Spleen (tissue), 11 donors: Measurements from ENCODE around the gene ZMIZ1. TPM values are rescaled to one million over a fixed set of nuclear protein-coding genes. Genes with fewer than 3 reads are reported as not detected.

Source experiments
- DNase-seq: peaks from one replicate; pipeline ENCODE4 v3.0.0-alpha.2; 2020
- H3K27ac ChIP-seq, 8 donors: fragments of 200-600 bp; sonication (generic) in 7 of 8; 1 replicate in 4 of 8; 2 replicates in 4 of 8; pipeline versions ENCODE4 v1.5.0 to v1.8.0; 2016 to 2021; ENCODE audit warnings: inconsistent platforms in 4 of 8, mild to moderate bottlenecking in 4 of 8, moderate library complexity in 1 of 8
- H3K27me3 ChIP-seq, 7 donors: fragments of 200-600 bp; sonication (generic) in 6 of 7; replicated peaks in 1 of 7; 1 replicate in 4 of 7; 2 replicates in 3 of 7; pipeline versions ENCODE4 v1.5.0 to v1.8.0; 2016 to 2021; ENCODE audit warnings: inconsistent platforms in 3 of 7, mild to moderate bottlenecking in 1 of 7
- H3K36me3 ChIP-seq, 6 donors: fragments of 200-600 bp; sonication (generic) in 5 of 6; 1 replicate in 4 of 6; 2 replicates in 2 of 6; pipeline versions ENCODE4 v1.5.0 to v1.8.0; 2016 to 2021; ENCODE audit warnings: inconsistent platforms in 2 of 6
- H3K4me1 ChIP-seq, 6 donors: fragments of 200-600 bp; sonication (generic) in 5 of 6; 1 replicate in 3 of 6; 2 replicates in 3 of 6; pipeline versions ENCODE4 v1.5.0 to v1.8.0; 2016 to 2021; ENCODE audit warnings: inconsistent platforms in 3 of 6
- H3K4me3 ChIP-seq, 8 donors: fragments of 200-600 bp; sonication (generic) in 7 of 8; 1 replicate in 4 of 8; 2 replicates in 4 of 8; pipeline versions ENCODE4 v1.5.0 to v1.8.0; 2016 to 2021; ENCODE audit warnings: inconsistent platforms in 4 of 8, mild to moderate bottlenecking in 4 of 8, moderate library complexity in 2 of 8
- H3K9me3 ChIP-seq, 8 donors: fragments of 200-600 bp; sonication (generic) in 7 of 8; 1 replicate in 4 of 8; 2 replicates in 4 of 8; pipeline versions ENCODE4 v1.5.0 to v1.8.0; 2016 to 2021; ENCODE audit warnings: inconsistent platforms in 4 of 8
- CTCF ChIP-seq, 11 experiments: fragments of 200-600 bp in 7 of 11; fragments of 450-650 bp in 4 of 11; sonication (generic) in 4 of 11; IDR thresholded peaks in 8 of 11; conservative IDR thresholded peaks in 3 of 11; 1 replicate in 7 of 11; 2 replicates in 4 of 11; pipeline versions ENCODE4 v1.4.0 to v1.8.0; 2016 to 2021; ENCODE audit warnings: antibody characterized with exemption in 11 of 11, inconsistent platforms in 4 of 11, mild to moderate bottlenecking in 1 of 11
- POLR2A ChIP-seq, 3 donors: fragments of 450-650 bp; IDR thresholded peaks; one replicate each; pipeline ENCODE4 v1.5.1; 2017; ENCODE audit warnings: antibody characterized with exemption in 3 of 3, mild to moderate bottlenecking in 1 of 3
- POLR2AphosphoS5 ChIP-seq, 3 donors: sonication (generic); formaldehyde crosslinking; IDR thresholded peaks; one replicate each; pipeline ENCODE4 v1.5.1; 2017; ENCODE audit warnings: antibody characterized with exemption in 3 of 3
- WGBS, 5 donors: extraction: QIAGEN DNeasy Blood & Tissue Kit in 3 of 5; methylation state at CpG; one replicate each; pipeline versions ENCODE4 v1.1.5 to v1.1.7; 2013 to 2018; 5-methylcytosine and 5-hydroxymethylcytosine counted together
- intact Hi-C: fragments of 100-400 bp; cut with DNase I; formaldehyde crosslinking; loops from one replicate; pipeline ENCODE4 v1.15.0; 2023; ENCODE audit warnings: low total_unique reads
- polyA plus RNA-seq, 3 donors: library from polyadenylated mRNA; stranded (reverse); fragments of 200-250 nt; gene quantifications; one replicate each; pipeline ENCODE4 v1.2.1, GENCODE V29; 2013
- total RNA-seq, 7 donors: library from RNA; depleted of rRNA in 3 of 7; stranded (reverse); fragments of >200 nt in 3 of 7; fragmentation: NEBNext Ultra II Directional in 4 of 7; extraction: Animal tissue kit (Norgen Biotek cat#: 25700) in 4 of 7; gene quantifications; one replicate each; pipeline versions ENCODE4 v1.1.0 to v1.2.1, GENCODE V29; 2016 to 2021
- donor health status: healthy with polysubstance abuse.
- donor health status: DM: no; HTN: no; CAD: no; lungs with moderate emphysema.
- donor health status: DM: no; HTN: no; CAD: no.
- donor health status: Bipolar disorder and iron deficiency.
- donor health status: healthy.
- donor health status: DM: no; HTN: no; CAD: no.
- donor health status: DM: yes; HTN: yes; CAD: no.

ZMIZ1 gene
- total and polyA plus RNA-seq, 10 donors: 10.7 to 210 (median 125) TPM

GRCh38 chr10:79258894-79259293 is 190.1 kb downstream of the ZMIZ1 start:
- intact Hi-C loops: no loop called here
- Histone ChIP-seq H3K36me3 (peaks cover 0 to 76% (median 8%) of the 10 kb centered on the region in 6 donors), H3K4me3 (no peak overlapping the region), H3K27me3 (no peaks in the 10 kb centered on the region), H3K27ac (no peak overlapping the region), H3K9me3 (no peaks in the 10 kb centered on the region), H3K4me1 (peaks cover 41 to 100% (median 76%) of the 10 kb centered on the region in 6 donors)
- no peak for DNase-seq
- TF ChIP-seq CTCF (IDR thresholded peaks at IDR 0.05 in 8 of 11, conservative IDR thresholded peaks at IDR 0.05 in 3 of 11) (no peak), POLR2AphosphoS5 (IDR thresholded peaks at IDR 0.05) (no peak), POLR2A (IDR thresholded peaks at IDR 0.05) (no peak)
- 62 to 83% (median 76%) methylated on average over 9 to 10 of the region's 10 CpGs for WGBS, 5 donors

- no peaks in the 10 kb centered on the region for H3K9me3 ChIP-seq
- intact Hi-C loops: no loop called here
- peak overlapping the region in 2 of 8 donors; percentile 14 to 21 for H3K27ac ChIP-seq
- no peak for DNase-seq
- H3K4me3 ChIP-seq: no peak overlapping the region
- 63 to 80% (median 71%) methylated on average over 7 of the region's 7 CpGs for WGBS, 5 donors
- peaks cover 0 to 80% (median 8%) of the 10 kb centered on the region in 6 donors for H3K36me3 ChIP-seq
- peaks cover 39 to 100% (median 76%) of the 10 kb centered on the region in 6 donors for H3K4me1 ChIP-seq
- no peaks in the 10 kb centered on the region for H3K27me3 ChIP-seq
- TF ChIP-seq CTCF (IDR thresholded peaks at IDR 0.05 in 8 of 11, conservative IDR thresholded peaks at IDR 0.05 in 3 of 11) (no peak), POLR2AphosphoS5 (IDR thresholded peaks at IDR 0.05) (no peak), POLR2A (IDR thresholded peaks at IDR 0.05) (no peak)
These were observed 191.1 kb downstream of the ZMIZ1 start for GRCh38 chr10:79259834-79260233.

- intact Hi-C loops: no loop called here
- Histone ChIP-seq H3K27me3 (no peaks in the 10 kb centered on the region), H3K9me3 (no peaks in the 10 kb centered on the region), H3K4me3 (no peak overlapping the region), H3K4me1 (peaks cover 41 to 100% (median 78%) of the 10 kb centered on the region in 6 donors), H3K36me3 (peaks cover 0 to 70% (median 8%) of the 10 kb centered on the region in 6 donors), H3K27ac (peak overlapping the region in 4 of 8 donors; percentile 11 to 39 (median 16))
- no peak for TF ChIP-seq CTCF (IDR thresholded peaks at IDR 0.05 in 8 of 11, conservative IDR thresholded peaks at IDR 0.05 in 3 of 11)
- TF ChIP-seq POLR2AphosphoS5 (IDR thresholded peaks at IDR 0.05): peak; percentile 16 to 60 (median 44)
- 58 to 84% (median 79%) methylated on average over 22 to 24 of the region's 24 CpGs for WGBS, 5 donors
- no peak for DNase-seq
These were observed 192.3 kb downstream of the ZMIZ1 start for GRCh38 chr10:79260811-79261740.

- Histone ChIP-seq H3K4me3 (no peak overlapping the region), H3K9me3 (no peaks in the 10 kb centered on the region), H3K4me1 (peaks cover 51 to 100% (median 86%) of the 10 kb centered on the region in 6 donors), H3K27me3 (no peaks in the 10 kb centered on the region), H3K36me3 (peaks cover 0 to 60% (median 8%) of the 10 kb centered on the region in 6 donors), H3K27ac (peak overlapping the region in 1 of 8 donors; percentile 39)
- intact Hi-C loops: no loop called here
- DNase-seq: no peak
- TF ChIP-seq POLR2A (IDR thresholded peaks at IDR 0.05) (no peak), POLR2AphosphoS5 (IDR thresholded peaks at IDR 0.05) (no peak), CTCF (IDR thresholded peaks at IDR 0.05 in 8 of 11, conservative IDR thresholded peaks at IDR 0.05 in 3 of 11) (no peak)
- 69 to 90% (median 85%) methylated on average over 3 of the region's 3 CpGs for WGBS, 5 donors
These were observed 193.4 kb downstream of the ZMIZ1 start for GRCh38 chr10:79262131-79262530.
